ENCODE measurements around the gene XPA. TPM values are rescaled to one million over a fixed set of nuclear protein-coding genes. Genes with fewer than 3 reads are reported as not detected.

Gene XPA
- total and polyA plus RNA-seq, 4 experiments from 2014 or later = 24.0 to 36.2 (median 28.9) TPM

GRCh38 chr9:97695995-97696802, 941 bp downstream of the XPA start:
- peak overlapping the region; percentile 68 for H3K27ac ChIP-seq (ENCODE audit: low read depth, low read length)
- H3K4me1 ChIP-seq (ENCODE audit: insufficient read depth, low read length) = peaks cover 44% of the 10 kb centered on the region
- H3K9me3 ChIP-seq (ENCODE audit: control insufficient read depth in 1 of 2, low read length in 2 of 2) = no peaks in the 10 kb centered on the region
- H3K27me3 Mint-ChIP-seq = no peaks in the 10 kb centered on the region
- POLR2A ChIA-PET (ENCODE audit: partially characterized antibody) = interaction anchor here (0.6 to 3.6 kb wide), 22 partner anchors 8 to 561 kb away, joined by 3 to 49 read pairs (median 5); partner anchors contain the start of genes NCBP1, TRMO and TSTD2
- H3K27me3 ChIP-seq (ENCODE audit: insufficient read depth, low read length) = no peaks in the 10 kb centered on the region
- peak overlapping the region; percentile 86 to 98 (median 96) for H3K27ac Mint-ChIP-seq
- peaks cover 12 to 23% of the 10 kb centered on the region in 2 donors for H3K36me3 Mint-ChIP-seq
- H3K4me3 ChIP-seq (ENCODE audit: low read length in 2 of 2) = peak overlapping the region; percentile 4 to 82
- peak overlapping the region; percentile 86 to 96 (median 92) for H3K4me3 Mint-ChIP-seq
- peaks cover 1% of the 10 kb centered on the region for H3K36me3 ChIP-seq (ENCODE audit: insufficient read depth, low read length)
- peaks cover 41 to 56% (median 49%) of the 10 kb centered on the region in 4 donors for H3K4me1 Mint-ChIP-seq
- peaks cover 0 to 2% (median 0%) of the 10 kb centered on the region in 8 donors for H3K9me3 Mint-ChIP-seq
- CTCF ChIA-PET (ENCODE audit: partially characterized antibody) = interaction anchor here (1.1 to 3.6 kb wide), 3 partner anchors 13 to 560 kb away, joined by 4 to 17 read pairs (median 4); partner anchors contain the start of genes TBC1D2 and TRMO
- intact Hi-C loops (cut with micrococcal nuclease) = loop anchor here (5.0 to 10.0 kb wide), 4 partner anchors 206 to 1099 kb away; partner anchors contain the start of genes ANKS6, ANP32B and TBC1D2
- DNase-seq = peak in 1 of 5 donors; percentile 6

- H3K9me3 ChIP-seq (ENCODE audit: control insufficient read depth in 1 of 2, low read length in 2 of 2) = no peaks in the 10 kb centered on the region
- POLR2A ChIA-PET (ENCODE audit: partially characterized antibody) = interaction anchor here (1.0 to 3.6 kb wide), 9 partner anchors 8 to 290 kb away, joined by 3 to 49 read pairs (median 7); partner anchors contain the start of genes NCBP1, TRMO and TSTD2
- peak overlapping the region; percentile 86 to 96 (median 92) for H3K4me3 Mint-ChIP-seq
- intact Hi-C loops (cut with micrococcal nuclease) = loop anchor here (5.0 to 10.0 kb wide), 4 partner anchors 207 to 1099 kb away; partner anchors contain the start of genes ANKS6, ANP32B and TBC1D2
- H3K27ac ChIP-seq (ENCODE audit: low read depth, low read length) = peak overlapping the region; percentile 68
- H3K27me3 ChIP-seq (ENCODE audit: insufficient read depth, low read length) = no peaks in the 10 kb centered on the region
- H3K36me3 ChIP-seq (ENCODE audit: insufficient read depth, low read length) = peaks cover 7% of the 10 kb centered on the region
- DNase-seq = no peak
- CTCF ChIA-PET (ENCODE audit: partially characterized antibody) = interaction anchor here (1.3 to 3.6 kb wide), 2 partner anchors 14 to 228 kb away, joined by 4 to 17 read pairs; partner anchors contain the start of gene TRMO
- H3K36me3 Mint-ChIP-seq = peaks cover 17 to 29% of the 10 kb centered on the region in 2 donors
- peaks cover 44% of the 10 kb centered on the region for H3K4me1 ChIP-seq (ENCODE audit: insufficient read depth, low read length)
- H3K27ac Mint-ChIP-seq = peak overlapping the region; percentile 24 to 98 (median 61)
- no peaks in the 10 kb centered on the region for H3K9me3 Mint-ChIP-seq
- no peak overlapping the region for H3K4me3 ChIP-seq (ENCODE audit: low read length in 2 of 2)
- peaks cover 41 to 56% (median 49%) of the 10 kb centered on the region in 4 donors for H3K4me1 Mint-ChIP-seq
- no peaks in the 10 kb centered on the region for H3K27me3 Mint-ChIP-seq
Observed at GRCh38 chr9:97695390-97695789, 1.8 kb downstream of the XPA start.

- H3K27ac ChIP-seq (ENCODE audit: low read depth, low read length) = peak overlapping the region; percentile 1
- CTCF ChIA-PET (ENCODE audit: partially characterized antibody) = no interaction called here
- no peaks in the 10 kb centered on the region for H3K9me3 ChIP-seq (ENCODE audit: control insufficient read depth in 1 of 2, low read length in 2 of 2)
- H3K4me3 ChIP-seq (ENCODE audit: low read length in 2 of 2) = no peak overlapping the region
- no peaks in the 10 kb centered on the region for H3K27me3 ChIP-seq (ENCODE audit: insufficient read depth, low read length)
- peak overlapping the region in 7 of 8 donors; percentile 18 to 93 (median 66) for H3K4me3 Mint-ChIP-seq
- peaks cover 44% of the 10 kb centered on the region for H3K4me1 ChIP-seq (ENCODE audit: insufficient read depth, low read length)
- H3K36me3 Mint-ChIP-seq = peaks cover 21 to 31% of the 10 kb centered on the region in 2 donors
- peaks cover 7% of the 10 kb centered on the region for H3K36me3 ChIP-seq (ENCODE audit: insufficient read depth, low read length)
- peak overlapping the region in 5 of 7 donors; percentile 51 to 86 (median 75) for H3K27ac Mint-ChIP-seq
- H3K9me3 Mint-ChIP-seq = no peaks in the 10 kb centered on the region
- peaks cover 41 to 58% (median 49%) of the 10 kb centered on the region in 4 donors for H3K4me1 Mint-ChIP-seq
- H3K27me3 Mint-ChIP-seq = no peaks in the 10 kb centered on the region
- DNase-seq = no peak
- intact Hi-C loops (cut with micrococcal nuclease) = loop anchor here (5.0 to 10.0 kb wide), 4 partner anchors 208 to 1100 kb away; partner anchors contain the start of genes ANKS6, ANP32B and TBC1D2
- POLR2A ChIA-PET (ENCODE audit: partially characterized antibody) = interaction anchor here (1.5 kb wide), 1 partner anchor 9 kb away, joined by 4 read pairs; no protein-coding TSS in a partner anchor
Observed at GRCh38 chr9:97694769-97695168, 2.4 kb downstream of the XPA start.

DNA sequence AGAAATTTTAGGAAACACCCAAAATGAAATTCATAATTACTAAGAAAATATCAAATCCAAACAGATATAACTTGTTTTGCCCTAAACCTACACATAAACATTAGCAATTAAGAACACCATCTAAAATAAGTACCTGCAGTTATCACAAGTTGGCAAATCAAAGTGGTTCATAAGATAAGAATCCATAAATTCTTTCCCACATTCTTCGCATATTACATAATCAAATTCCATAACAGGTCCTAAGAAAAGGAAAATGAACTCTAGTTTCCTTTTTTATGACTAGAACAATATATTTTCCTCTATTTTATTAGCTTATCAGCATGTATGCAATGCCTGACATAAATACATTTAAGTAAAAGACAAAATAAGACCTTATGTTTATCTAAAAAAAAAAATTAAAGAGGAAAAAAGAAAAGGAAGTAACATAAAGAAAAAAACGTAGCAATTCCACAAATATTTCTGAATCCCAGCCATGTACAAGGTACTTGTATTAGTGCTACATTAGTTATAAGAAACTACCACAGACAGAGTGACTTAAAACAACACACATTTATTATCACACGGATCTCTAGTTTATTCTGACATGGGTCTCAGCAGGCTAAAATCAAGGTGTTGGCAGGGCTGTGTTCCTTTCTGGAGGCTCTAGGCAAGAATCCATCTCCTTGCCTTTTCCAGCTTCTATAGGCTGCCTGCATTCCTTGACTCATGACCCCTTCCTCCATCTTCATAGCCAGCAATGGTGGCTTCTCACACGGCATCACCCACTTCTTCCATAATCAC, 7.5 kb downstream of the XPA start:
- H3K9me3 ChIP-seq (ENCODE audit: control insufficient read depth in 1 of 2, low read length in 2 of 2) = no peaks in the 10 kb centered on the region
- ChIA-PET POLR2A (ENCODE audit: partially characterized antibody) (no interaction called here), CTCF (ENCODE audit: partially characterized antibody) (interaction anchor here (1.2 kb wide), 1 partner anchor 9 kb away, joined by 3 read pairs; no protein-coding TSS in a partner anchor)
- Mint-ChIP-seq H3K9me3 (no peaks in the 10 kb centered on the region), H3K36me3 (peaks cover 45 to 65% of the 10 kb centered on the region in 2 donors), H3K4me3 (no peak overlapping the region), H3K27me3 (no peaks in the 10 kb centered on the region), H3K27ac (peak overlapping the region in 4 of 7 donors; percentile 6 to 88 (median 18)), H3K4me1 (peaks cover 17 to 23% (median 21%) of the 10 kb centered on the region in 4 donors)
- H3K27ac ChIP-seq (ENCODE audit: low read depth, low read length) = no peak overlapping the region
- intact Hi-C loops (cut with micrococcal nuclease) = loop anchor here (10.0 kb wide), 3 partner anchors 295 to 1105 kb away; partner anchors contain the start of genes ANKS6, ANP32B and TBC1D2
- peaks cover 15% of the 10 kb centered on the region for H3K4me1 ChIP-seq (ENCODE audit: insufficient read depth, low read length)
- DNase-seq = no peak
- H3K4me3 ChIP-seq (ENCODE audit: low read length in 2 of 2) = no peak overlapping the region
- H3K36me3 ChIP-seq (ENCODE audit: insufficient read depth, low read length) = peaks cover 28% of the 10 kb centered on the region
- H3K27me3 ChIP-seq (ENCODE audit: insufficient read depth, low read length) = no peaks in the 10 kb centered on the region

GRCh38 chr9:97688654-97689053, 8.5 kb downstream of the XPA start:
- peaks cover 5% of the 10 kb centered on the region for H3K4me1 ChIP-seq (ENCODE audit: insufficient read depth, low read length)
- Mint-ChIP-seq H3K36me3 (peaks cover 53 to 68% of the 10 kb centered on the region in 2 donors), H3K9me3 (no peaks in the 10 kb centered on the region), H3K4me3 (no peak overlapping the region), H3K27me3 (no peaks in the 10 kb centered on the region), H3K27ac (peak overlapping the region in 4 of 7 donors; percentile 16 to 88 (median 50)), H3K4me1 (peaks cover 10 to 14% (median 12%) of the 10 kb centered on the region in 4 donors)
- ChIA-PET CTCF (ENCODE audit: partially characterized antibody) (interaction anchor here (1.2 kb wide), 2 partner anchors 10 to 213 kb away, joined by 3 read pairs; no protein-coding TSS in a partner anchor), POLR2A (ENCODE audit: partially characterized antibody) (interaction anchor here (1.3 to 1.9 kb wide), 3 partner anchors 7 to 9 kb away, joined by 5 to 8 read pairs (median 5); partner anchors contain the start of gene XPA)
- no peak for DNase-seq
- H3K36me3 ChIP-seq (ENCODE audit: insufficient read depth, low read length) = peaks cover 37% of the 10 kb centered on the region
- H3K9me3 ChIP-seq (ENCODE audit: control insufficient read depth in 1 of 2, low read length in 2 of 2) = no peaks in the 10 kb centered on the region
- intact Hi-C loops (cut with micrococcal nuclease) = no loop called here
- H3K4me3 ChIP-seq (ENCODE audit: low read length in 2 of 2) = no peak overlapping the region
- no peaks in the 10 kb centered on the region for H3K27me3 ChIP-seq (ENCODE audit: insufficient read depth, low read length)
- no peak overlapping the region for H3K27ac ChIP-seq (ENCODE audit: low read depth, low read length)

DNA sequence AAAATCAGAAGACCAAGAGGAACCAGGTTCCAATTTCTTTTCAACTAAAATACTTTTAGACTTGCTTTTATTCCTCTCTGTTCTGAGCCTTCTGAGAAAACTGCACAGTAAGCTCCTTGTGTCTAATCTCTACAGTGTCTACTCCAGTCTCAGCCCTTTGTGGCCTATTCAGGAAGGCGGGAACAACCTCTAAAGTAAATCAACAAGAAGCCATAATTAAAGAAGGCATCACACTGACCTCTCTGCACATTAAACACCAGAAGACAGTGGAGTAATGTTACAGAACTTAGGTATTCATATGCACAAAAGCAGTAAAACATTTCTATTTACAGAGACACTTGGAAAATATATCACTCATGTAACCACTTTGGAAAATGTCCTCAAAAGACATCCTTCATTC, 14.9 kb downstream of the XPA start:
- intact Hi-C loops (cut with micrococcal nuclease) = no loop called here
- no peak overlapping the region for H3K4me3 Mint-ChIP-seq
- peaks cover 1 to 16% (median 8%) of the 10 kb centered on the region in 4 donors for H3K4me1 Mint-ChIP-seq
- CTCF ChIA-PET (ENCODE audit: partially characterized antibody) = no interaction called here
- H3K9me3 ChIP-seq (ENCODE audit: control insufficient read depth in 1 of 2, low read length in 2 of 2) = no peaks in the 10 kb centered on the region
- POLR2A ChIA-PET (ENCODE audit: partially characterized antibody) = no interaction called here
- DNase-seq = no peak
- H3K36me3 Mint-ChIP-seq = peaks cover 40 to 75% of the 10 kb centered on the region in 2 donors
- H3K27me3 Mint-ChIP-seq = no peaks in the 10 kb centered on the region
- H3K4me1 ChIP-seq (ENCODE audit: insufficient read depth, low read length) = no peaks in the 10 kb centered on the region
- no peak overlapping the region for H3K4me3 ChIP-seq (ENCODE audit: low read length in 2 of 2)
- H3K27me3 ChIP-seq (ENCODE audit: insufficient read depth, low read length) = no peaks in the 10 kb centered on the region
- no peaks in the 10 kb centered on the region for H3K9me3 Mint-ChIP-seq
- H3K36me3 ChIP-seq (ENCODE audit: insufficient read depth, low read length) = peaks cover 49% of the 10 kb centered on the region
- peak overlapping the region in 5 of 7 donors; percentile 36 to 86 (median 62) for H3K27ac Mint-ChIP-seq
- no peak overlapping the region for H3K27ac ChIP-seq (ENCODE audit: low read depth, low read length)

All from CD4-positive, alpha-beta memory T cell (primary cell).